HepG2 (cell line): Measurements from ENCODE around the gene KAZN. TPM values are rescaled to one million over a fixed set of nuclear protein-coding genes. Genes with fewer than 3 reads are reported as not detected.

Experiments used
- CEBPG ChIP-seq: IDR thresholded peaks from 2 replicates; pipeline ENCODE4 v1.6.1; 2016
- ELF3 ChIP-seq: IDR thresholded peaks from 2 replicates; pipeline ENCODE4 v1.6.1; 2016; ENCODE audit warnings: missing genetic modification reagents, missing compliant biosample characterization
- FOSL2 ChIP-seq: sonication (generic); formaldehyde crosslinking; IDR thresholded peaks from 2 replicates; pipeline ENCODE4 v1.4.0; 2020; ENCODE audit warnings: missing genetic modification reagents
- GLI4 ChIP-seq: sonication (generic); formaldehyde crosslinking; IDR thresholded peaks from 2 replicates; pipeline ENCODE4 v1.5.1; 2020; ENCODE audit warnings: missing genetic modification reagents, mild to moderate bottlenecking, moderate library complexity, borderline replicate concordance
- HES4 ChIP-seq: sonication (generic); formaldehyde crosslinking; IDR thresholded peaks from 2 replicates; pipeline ENCODE4 v1.9.0; 2021; ENCODE audit warnings: mild to moderate bottlenecking, missing genetic modification reagents, borderline replicate concordance
- HNF4G ChIP-seq, 2 experiments: sonication (generic) in 1 of 2; formaldehyde crosslinking in 1 of 2; IDR thresholded peaks; 2 replicates each; pipeline versions ENCODE4 v1.4.0 to v1.6.1; 2011 to 2020; ENCODE audit warnings: borderline replicate concordance in 2 of 2, low read depth in 2 of 2, mild to moderate bottlenecking in 2 of 2, low read length in 1 of 2, missing genetic modification reagents in 1 of 2, moderate library complexity in 1 of 2
- MTERF4 ChIP-seq: sonication (generic); formaldehyde crosslinking; IDR thresholded peaks from 2 replicates; pipeline ENCODE4 v1.8.0; 2023; ENCODE audit warnings: mild to moderate bottlenecking, missing genetic modification reagents
- RXRB ChIP-seq: IDR thresholded peaks from 2 replicates; pipeline ENCODE4 v1.6.1; 2016; ENCODE audit warnings: borderline replicate concordance, missing genetic modification reagents, missing compliant biosample characterization
- SCMH1 ChIP-seq: sonication (generic); formaldehyde crosslinking; IDR thresholded peaks from 2 replicates; pipeline ENCODE4 v1.9.0; 2021; ENCODE audit warnings: missing genetic modification reagents, mild to moderate bottlenecking, borderline replicate concordance
- TFDP2 ChIP-seq: sonication (generic); formaldehyde crosslinking; IDR thresholded peaks from 2 replicates; pipeline ENCODE4 v1.4.0; 2020; ENCODE audit warnings: missing genetic modification reagents
- THAP8 ChIP-seq: sonication (generic); formaldehyde crosslinking; IDR thresholded peaks from 2 replicates; pipeline ENCODE4 v1.5.1; 2020; ENCODE audit warnings: missing genetic modification reagents, mild to moderate bottlenecking, borderline replicate concordance
- ZBTB8A ChIP-seq: sonication (generic); formaldehyde crosslinking; IDR thresholded peaks from 2 replicates; pipeline ENCODE4 v1.4.0; 2020; ENCODE audit warnings: mild to moderate bottlenecking, low read depth, missing genetic modification reagents, borderline replicate concordance
- ZNF547 ChIP-seq: sonication (generic); formaldehyde crosslinking; IDR thresholded peaks from 2 replicates; pipeline ENCODE4 v1.5.1; 2020; ENCODE audit warnings: mild to moderate bottlenecking, missing genetic modification reagents
- ZNF605 ChIP-seq: sonication (generic); formaldehyde crosslinking; IDR thresholded peaks from 2 replicates; pipeline ENCODE4 v1.8.0; 2022; ENCODE audit warnings: mild to moderate bottlenecking, missing genetic modification reagents
- ZNF766 ChIP-seq: sonication (generic); formaldehyde crosslinking; IDR thresholded peaks from 2 replicates; pipeline ENCODE4 v1.5.0; 2020; ENCODE audit warnings: missing genetic modification reagents, borderline replicate concordance
- ZNF83 ChIP-seq: sonication (generic); formaldehyde crosslinking; IDR thresholded peaks from 2 replicates; pipeline ENCODE4 v1.4.0; 2020; ENCODE audit warnings: missing genetic modification reagents, mild to moderate bottlenecking, borderline replicate concordance
- ZZZ3 ChIP-seq: sonication (generic); formaldehyde crosslinking; IDR thresholded peaks from 2 replicates; pipeline ENCODE4 v1.4.0; 2020; ENCODE audit warnings: missing genetic modification reagents, mild to moderate bottlenecking, borderline replicate concordance
- polyA plus RNA-seq, 8 experiments: library from polyadenylated mRNA; depleted of rRNA in 3 of 8; stranded (reverse) in 7 of 8; unstranded in 1 of 8; fragments of >200 nt; fragmentation: Illumina TruSeq in 4 of 8; extraction: Trizol in 4 of 8; gene quantifications; 2 replicates each; pipeline versions ENCODE4 v1.2.1 to v1.2.3, GENCODE V29; 2011 to 2016; ENCODE audit warnings: low read depth in 4 of 8, missing spikeins in 1 of 8, mixed read lengths in 1 of 8; ENCODE audit not compliant: insufficient read depth in 1 of 8
- total RNA-seq, 5 experiments: library from RNA; depleted of rRNA; stranded (reverse); fragments of >200 nt; fragmentation: Illumina TruSeq; extraction: Trizol; gene quantifications; 2 replicates each; pipeline ENCODE4 v1.2.3, GENCODE V29; 2016; ENCODE audit warnings: low read depth in 1 of 5
- TF ChIP-seq, protein P1 (sequence below): sonication (generic); formaldehyde crosslinking; IDR thresholded peaks from 2 replicates; pipeline ENCODE4 v1.4.0; 2020; ENCODE audit warnings: missing genetic modification reagents
- TF ChIP-seq, protein P2 (sequence below): IDR thresholded peaks from 2 replicates; pipeline ENCODE4 v1.6.1; 2016; ENCODE audit warnings: missing biosample characterization, missing genetic modification reagents, low read depth

The KAZN gene
- total and polyA plus RNA-seq, 2 of the 13 experiments (the other 11 are each of a cell fraction or from before 2014, with no cell fraction given) = 10.4 to 13.5 TPM

DNA sequence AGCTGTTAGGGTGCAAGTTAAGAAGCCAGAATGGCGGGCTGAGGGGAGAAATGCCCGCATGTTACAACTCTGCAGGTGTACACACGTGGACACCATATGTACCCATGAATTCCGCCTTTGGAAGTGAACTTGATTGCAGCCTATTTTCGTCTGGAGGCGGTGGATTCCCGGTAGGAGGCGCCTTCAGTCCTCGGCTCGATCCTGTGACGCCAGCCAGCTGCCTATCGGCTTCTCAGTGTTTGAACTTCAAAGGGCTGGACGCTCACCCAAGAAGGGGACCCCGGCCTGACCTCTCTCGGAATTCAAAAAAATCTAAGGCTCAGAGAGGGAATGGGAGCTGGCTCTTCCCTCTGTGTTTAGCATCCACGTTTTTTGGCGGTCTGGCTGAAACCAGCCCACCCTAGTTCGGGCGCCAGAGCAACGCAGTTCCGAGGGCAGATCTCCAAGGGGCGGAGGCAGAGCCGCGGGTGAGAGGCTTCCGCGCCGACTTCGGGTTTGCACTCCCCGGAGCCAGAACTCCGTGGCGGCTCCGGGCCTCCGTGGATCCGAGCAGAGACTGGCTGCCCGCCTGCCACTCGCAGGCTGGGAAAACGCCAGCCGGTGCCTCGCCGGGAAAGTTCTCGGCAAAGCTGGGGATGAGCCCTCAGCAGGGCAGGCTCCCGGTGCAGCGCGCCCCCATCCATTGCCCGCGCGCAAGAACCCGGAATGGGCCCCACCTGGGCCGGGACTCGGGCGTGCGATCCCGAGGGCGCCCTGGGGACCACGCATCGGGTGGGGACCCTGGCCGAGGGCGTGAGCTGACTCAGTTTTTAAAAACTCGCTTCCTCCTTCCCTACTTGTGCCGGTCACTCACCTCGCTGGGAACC is 554.1 kb downstream of the KAZN start (continued):
- TF ChIP-seq HNF4G (IDR thresholded peaks at IDR 0.05; ENCODE audit: borderline replicate concordance, low read depth, low read length) (0 out of 2 replicates have a peak, but pooled peaks have one; percentile 11), HNF4G (CRISPR knock-in tag; IDR thresholded peaks at IDR 0.05; ENCODE audit: borderline replicate concordance, low read depth) (no peak), SCMH1 (no peak), RXRB (CRISPR knock-in tag) (peak; percentile 76), FOSL2 (peak; percentile 52), ZNF547 (CRISPR knock-in tag) (no peak), CEBPG (CRISPR knock-in tag) (0 out of 2 replicates have a peak, but pooled peaks have one; percentile 19), ZNF766 (CRISPR knock-in tag) (no peak), ZBTB8A (no peak), ZNF83 (CRISPR knock-in tag) (no peak), THAP8 (CRISPR knock-in tag) (no peak), MTERF4 (0 out of 2 replicates have a peak, but pooled peaks have one; percentile 16), ELF3 (peak; percentile 64), TFDP2 (CRISPR knock-in tag) (no peak), GLI4 (no peak), ZZZ3 (CRISPR knock-in tag) (0 out of 2 replicates have a peak, but pooled peaks have one; percentile 40), HES4 (CRISPR knock-in tag) (no peak), ZNF605 (peak; percentile 15; the same call in 1 of the 2 replicates)
- TF ChIP-seq, protein P1, sequence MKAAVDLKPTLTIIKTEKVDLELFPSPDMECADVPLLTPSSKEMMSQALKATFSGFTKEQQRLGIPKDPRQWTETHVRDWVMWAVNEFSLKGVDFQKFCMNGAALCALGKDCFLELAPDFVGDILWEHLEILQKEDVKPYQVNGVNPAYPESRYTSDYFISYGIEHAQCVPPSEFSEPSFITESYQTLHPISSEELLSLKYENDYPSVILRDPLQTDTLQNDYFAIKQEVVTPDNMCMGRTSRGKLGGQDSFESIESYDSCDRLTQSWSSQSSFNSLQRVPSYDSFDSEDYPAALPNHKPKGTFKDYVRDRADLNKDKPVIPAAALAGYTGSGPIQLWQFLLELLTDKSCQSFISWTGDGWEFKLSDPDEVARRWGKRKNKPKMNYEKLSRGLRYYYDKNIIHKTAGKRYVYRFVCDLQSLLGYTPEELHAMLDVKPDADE = no peak
- TF ChIP-seq, protein P2, sequence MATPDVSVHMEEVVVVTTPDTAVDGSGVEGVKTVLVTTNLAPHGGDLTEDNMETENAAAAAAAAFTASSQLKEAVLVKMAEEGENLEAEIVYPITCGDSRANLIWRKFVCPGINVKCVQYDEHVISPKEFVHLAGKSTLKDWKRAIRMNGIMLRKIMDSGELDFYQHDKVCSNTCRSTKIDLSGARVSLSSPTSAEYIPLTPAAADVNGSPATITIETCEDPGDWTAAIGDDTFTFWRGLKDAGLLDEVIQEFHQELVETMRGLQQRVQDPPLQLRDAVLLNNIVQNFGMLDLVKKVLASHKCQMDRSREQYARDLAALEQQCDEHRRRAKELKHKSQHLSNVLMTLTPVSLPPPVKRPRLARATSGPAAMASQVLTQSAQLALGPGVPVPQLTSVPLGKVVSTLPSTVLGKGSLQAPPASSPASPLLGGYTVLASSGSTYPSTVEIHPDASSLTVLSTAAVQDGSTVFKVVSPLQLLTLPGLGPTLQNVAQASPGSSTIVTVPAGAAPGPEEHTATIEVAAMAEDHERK (CRISPR knock-in tag) = no peak
